ENCODE measurements around the gene FOSL1.

The FOSL1 gene

GRCh38 chr11:65899356-65900124 lies 648 bp downstream of the FOSL1 start:
- no CpG with 5 or more reads among the region's 78 CpGs for WGBS (ENCODE audit: extremely low coverage, insufficient coverage, insufficient read length)
- Histone ChIP-seq H3K27me3 (ENCODE audit: insufficient read depth, low read length) (peaks cover 13% of the 10 kb centered on the region), H3K9ac (ENCODE audit: low read length) (peak overlapping the region; percentile 1), H3K4me2 (ENCODE audit: low read length) (peak overlapping the region; percentile 85), H3K27ac (ENCODE audit: low read depth, low read length) (peak overlapping the region; percentile 32), H3K9me3 (ENCODE audit: insufficient read depth, low read depth, low read length) (no peaks in the 10 kb centered on the region), H2BK5ac (ENCODE audit: low read depth, low read length, poor library complexity) (peak overlapping the region; percentile 8), H3K18ac (ENCODE audit: low read length) (peak overlapping the region; percentile 81), H2BK120ac (ENCODE audit: insufficient read depth, low read length, poor library complexity) (peak overlapping the region; percentile 85), H2AK5ac (ENCODE audit: low read length) (peak overlapping the region; percentile 27), H3K23ac (ENCODE audit: low read length) (no peak overlapping the region), H3K4me1 (ENCODE audit: control insufficient read depth in 1 of 2, insufficient read depth in 2 of 2, low read length in 2 of 2) (peaks cover 33 to 38% of the 10 kb centered on the region in 2 experiments), H3K14ac (ENCODE audit: low read length) (peak overlapping the region; percentile 56), H4K12ac (ENCODE audit: low read depth, low read length) (peak overlapping the region; percentile 49), H3K4ac (ENCODE audit: low read depth, low read length) (peak overlapping the region; percentile 26), H4K8ac (ENCODE audit: low read depth, low read length) (peak overlapping the region; percentile 89), H2AFZ (ENCODE audit: insufficient read depth, low read length, poor library complexity) (peak overlapping the region; percentile 38), H3K36me3 (ENCODE audit: control insufficient read depth in 1 of 2, insufficient read depth in 2 of 2, low read length in 2 of 2) (peaks cover 0 to 5% of the 10 kb centered on the region in 2 experiments), H4K91ac (ENCODE audit: low read depth, low read length) (peak overlapping the region; percentile 90), H2BK12ac (ENCODE audit: low read length) (peak overlapping the region; percentile 21), H3K4me3 (ENCODE audit: low read depth, low read length) (peak overlapping the region; percentile 61), H3K79me2 (ENCODE audit: control insufficient read depth, insufficient read depth, low read length, poor library complexity) (peaks cover 8% of the 10 kb centered on the region), H3K79me1 (ENCODE audit: low read length) (peaks cover 20% of the 10 kb centered on the region)
- peak; percentile 46 to 61 for DNase-seq

DNA sequence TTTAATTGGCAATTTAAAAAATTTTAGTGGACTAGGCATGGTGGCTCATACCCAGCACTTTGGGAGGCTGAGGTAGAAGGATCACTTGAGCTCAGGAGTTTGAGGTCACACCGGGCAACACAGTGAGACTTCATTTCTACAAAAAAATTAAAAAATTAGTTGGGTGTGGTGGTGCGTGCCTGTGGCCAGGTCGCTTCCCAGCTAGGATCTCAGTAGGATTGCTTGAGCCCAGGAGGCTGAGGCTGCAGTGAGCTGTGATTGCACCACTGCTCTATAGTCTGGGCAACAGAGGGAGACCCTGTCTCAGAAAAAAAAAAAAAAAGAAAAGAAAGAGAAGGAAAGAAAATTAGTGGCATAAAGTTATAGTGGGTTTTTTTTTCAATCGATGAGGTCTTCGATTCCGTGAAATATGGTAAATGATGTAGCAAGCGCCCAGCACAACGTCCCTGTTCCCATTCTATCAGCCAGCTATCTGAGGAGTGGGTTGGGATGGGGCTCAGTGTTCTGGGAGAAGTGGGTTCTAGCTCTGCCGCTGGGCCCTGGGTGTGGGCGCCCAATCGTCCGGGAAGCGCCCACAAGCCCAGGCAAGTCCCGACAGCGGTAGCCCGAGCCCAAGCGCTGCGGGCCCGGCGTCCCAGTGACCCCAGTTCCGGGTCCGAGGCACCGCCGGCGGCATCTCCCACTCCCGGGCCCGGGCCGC lies 1.4 kb downstream of the FOSL1 start:
- no peaks in the 10 kb centered on the region for H3K9me3 ChIP-seq (ENCODE audit: insufficient read depth, low read depth, low read length)
- peaks cover 8% of the 10 kb centered on the region for H3K79me2 ChIP-seq (ENCODE audit: control insufficient read depth, insufficient read depth, low read length, poor library complexity)
- peak overlapping the region; percentile 89 for H4K8ac ChIP-seq (ENCODE audit: low read depth, low read length)
- peak overlapping the region; percentile 8 for H2BK5ac ChIP-seq (ENCODE audit: low read depth, low read length, poor library complexity)
- peak overlapping the region; percentile 56 for H3K14ac ChIP-seq (ENCODE audit: low read length)
- no peak overlapping the region for H2AK5ac ChIP-seq (ENCODE audit: low read length)
- peak overlapping the region; percentile 85 for H3K4me2 ChIP-seq (ENCODE audit: low read length)
- peak overlapping the region; percentile 32 for H3K27ac ChIP-seq (ENCODE audit: low read depth, low read length)
- no peak for DNase-seq
- no peak overlapping the region for H3K23ac ChIP-seq (ENCODE audit: low read length)
- H3K4ac ChIP-seq (ENCODE audit: low read depth, low read length) = peak overlapping the region; percentile 80
- H3K27me3 ChIP-seq (ENCODE audit: insufficient read depth, low read length) = peaks cover 13% of the 10 kb centered on the region
- peak overlapping the region; percentile 61 for H3K4me3 ChIP-seq (ENCODE audit: low read depth, low read length)
- peak overlapping the region; percentile 49 for H4K12ac ChIP-seq (ENCODE audit: low read depth, low read length)
- peaks cover 0 to 5% of the 10 kb centered on the region in 2 experiments for H3K36me3 ChIP-seq (ENCODE audit: control insufficient read depth in 1 of 2, insufficient read depth in 2 of 2, low read length in 2 of 2)
- peak overlapping the region; percentile 42 for H2BK12ac ChIP-seq (ENCODE audit: low read length)
- peak overlapping the region; percentile 90 for H4K91ac ChIP-seq (ENCODE audit: low read depth, low read length)
- peaks cover 33 to 38% of the 10 kb centered on the region in 2 experiments for H3K4me1 ChIP-seq (ENCODE audit: control insufficient read depth in 1 of 2, insufficient read depth in 2 of 2, low read length in 2 of 2)
- no peak overlapping the region for H3K9ac ChIP-seq (ENCODE audit: low read length)
- peaks cover 20% of the 10 kb centered on the region for H3K79me1 ChIP-seq (ENCODE audit: low read length)
- H3K18ac ChIP-seq (ENCODE audit: low read length) = peak overlapping the region; percentile 81
- peak overlapping the region; percentile 38 for H2AFZ ChIP-seq (ENCODE audit: insufficient read depth, low read length, poor library complexity)
- no CpG with 5 or more reads among the region's 28 CpGs for WGBS (ENCODE audit: extremely low coverage, insufficient coverage, insufficient read length)
- H2BK120ac ChIP-seq (ENCODE audit: insufficient read depth, low read length, poor library complexity) = peak overlapping the region; percentile 85

- H2BK12ac ChIP-seq (ENCODE audit: low read length) = no peak overlapping the region
- H3K27me3 ChIP-seq (ENCODE audit: insufficient read depth, low read length) = peaks cover 13% of the 10 kb centered on the region
- no peak overlapping the region for H3K4me2 ChIP-seq (ENCODE audit: low read length)
- H4K91ac ChIP-seq (ENCODE audit: low read depth, low read length) = no peak overlapping the region
- no CpG with 5 or more reads among the region's 4 CpGs for WGBS (ENCODE audit: extremely low coverage, insufficient coverage, insufficient read length)
- H3K27ac ChIP-seq (ENCODE audit: low read depth, low read length) = no peak overlapping the region
- no peaks in the 10 kb centered on the region for H3K9me3 ChIP-seq (ENCODE audit: insufficient read depth, low read depth, low read length)
- peaks cover 20 to 23% of the 10 kb centered on the region in 2 experiments for H3K4me1 ChIP-seq (ENCODE audit: control insufficient read depth in 1 of 2, insufficient read depth in 2 of 2, low read length in 2 of 2)
- H2AFZ ChIP-seq (ENCODE audit: insufficient read depth, low read length, poor library complexity) = no peak overlapping the region
- H2BK120ac ChIP-seq (ENCODE audit: insufficient read depth, low read length, poor library complexity) = no peak overlapping the region
- no peak overlapping the region for H3K23ac ChIP-seq (ENCODE audit: low read length)
- no peak overlapping the region for H2AK5ac ChIP-seq (ENCODE audit: low read length)
- no peak overlapping the region for H3K4ac ChIP-seq (ENCODE audit: low read depth, low read length)
- H3K9ac ChIP-seq (ENCODE audit: low read length) = no peak overlapping the region
- H3K14ac ChIP-seq (ENCODE audit: low read length) = no peak overlapping the region
- H3K36me3 ChIP-seq (ENCODE audit: control insufficient read depth in 1 of 2, insufficient read depth in 2 of 2, low read length in 2 of 2) = peaks cover 0 to 10% of the 10 kb centered on the region in 2 experiments
- H3K79me2 ChIP-seq (ENCODE audit: control insufficient read depth, insufficient read depth, low read length, poor library complexity) = peaks cover 8% of the 10 kb centered on the region
- no peak overlapping the region for H3K4me3 ChIP-seq (ENCODE audit: low read depth, low read length)
- peaks cover 14% of the 10 kb centered on the region for H3K79me1 ChIP-seq (ENCODE audit: low read length)
- no peak overlapping the region for H3K18ac ChIP-seq (ENCODE audit: low read length)
- no peak overlapping the region for H4K8ac ChIP-seq (ENCODE audit: low read depth, low read length)
- no peak for DNase-seq
- H2BK5ac ChIP-seq (ENCODE audit: low read depth, low read length, poor library complexity) = no peak overlapping the region
- no peak overlapping the region for H4K12ac ChIP-seq (ENCODE audit: low read depth, low read length)
Measured at GRCh38 chr11:65897020-65897471, 3.1 kb downstream of the FOSL1 start.

DNA sequence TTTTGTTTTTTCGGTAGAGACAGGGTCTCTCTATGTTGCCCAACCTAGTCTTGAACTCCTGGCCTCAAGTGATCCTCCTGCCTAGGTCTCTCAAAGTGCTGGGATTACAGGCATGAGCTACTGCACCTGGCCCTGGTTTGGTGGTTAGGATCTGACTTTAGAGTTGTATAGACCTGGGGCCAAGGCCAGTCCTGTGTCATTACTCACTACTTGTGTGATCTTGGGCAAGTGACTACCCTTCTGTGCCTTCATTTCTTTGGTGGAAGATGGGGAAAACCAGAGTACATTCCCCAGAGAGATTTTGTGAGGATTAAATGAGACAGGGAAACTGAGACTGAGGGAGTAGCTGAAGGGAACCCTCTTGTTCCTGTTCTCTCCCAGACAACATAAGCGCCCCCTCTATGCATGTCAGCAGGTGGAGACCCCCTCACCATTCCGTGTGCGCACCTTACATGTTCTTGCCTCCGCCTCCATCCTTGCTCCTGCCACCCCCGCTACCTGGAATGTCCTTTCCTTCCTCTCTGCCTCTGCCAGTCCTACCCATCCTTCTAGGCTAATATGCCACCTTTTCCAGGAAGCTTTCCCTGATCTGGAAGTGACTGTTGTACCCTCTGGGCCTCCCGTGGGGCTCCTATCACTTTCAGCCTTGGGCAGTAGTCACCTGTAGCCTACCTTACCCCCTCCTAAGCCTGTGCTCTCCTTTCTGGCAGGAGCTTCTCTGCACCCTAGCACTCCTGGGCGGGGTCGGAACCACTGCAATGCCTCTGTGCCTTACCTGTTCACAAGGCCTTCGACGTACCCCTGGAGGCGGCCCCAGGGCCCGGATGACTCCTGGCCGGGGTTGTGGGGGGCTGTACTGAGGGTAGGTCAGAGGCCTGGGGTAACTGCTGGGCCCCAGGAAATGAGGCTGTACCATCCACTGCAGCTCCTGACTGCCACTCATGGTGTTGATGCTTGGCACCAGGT lies 3.9 kb downstream of the FOSL1 start:
- H3K4me2 ChIP-seq (ENCODE audit: low read length) = no peak overlapping the region
- peaks cover 15% of the 10 kb centered on the region for H3K79me1 ChIP-seq (ENCODE audit: low read length)
- H2BK5ac ChIP-seq (ENCODE audit: low read depth, low read length, poor library complexity) = no peak overlapping the region
- peaks cover 9% of the 10 kb centered on the region for H3K79me2 ChIP-seq (ENCODE audit: control insufficient read depth, insufficient read depth, low read length, poor library complexity)
- no peak overlapping the region for H2BK120ac ChIP-seq (ENCODE audit: insufficient read depth, low read length, poor library complexity)
- H3K4ac ChIP-seq (ENCODE audit: low read depth, low read length) = no peak overlapping the region
- no CpG with 5 or more reads among the region's 14 CpGs for WGBS (ENCODE audit: extremely low coverage, insufficient coverage, insufficient read length)
- H2BK12ac ChIP-seq (ENCODE audit: low read length) = no peak overlapping the region
- H3K14ac ChIP-seq (ENCODE audit: low read length) = no peak overlapping the region
- peaks cover 13% of the 10 kb centered on the region for H3K27me3 ChIP-seq (ENCODE audit: insufficient read depth, low read length)
- H3K9ac ChIP-seq (ENCODE audit: low read length) = no peak overlapping the region
- no peak overlapping the region for H3K4me3 ChIP-seq (ENCODE audit: low read depth, low read length)
- no peaks in the 10 kb centered on the region for H3K9me3 ChIP-seq (ENCODE audit: insufficient read depth, low read depth, low read length)
- H3K23ac ChIP-seq (ENCODE audit: low read length) = no peak overlapping the region
- H2AK5ac ChIP-seq (ENCODE audit: low read length) = no peak overlapping the region
- H4K91ac ChIP-seq (ENCODE audit: low read depth, low read length) = no peak overlapping the region
- peaks cover 13 to 24% of the 10 kb centered on the region in 2 experiments for H3K4me1 ChIP-seq (ENCODE audit: control insufficient read depth in 1 of 2, insufficient read depth in 2 of 2, low read length in 2 of 2)
- H3K18ac ChIP-seq (ENCODE audit: low read length) = no peak overlapping the region
- no peak overlapping the region for H3K27ac ChIP-seq (ENCODE audit: low read depth, low read length)
- DNase-seq = no peak
- no peak overlapping the region for H4K12ac ChIP-seq (ENCODE audit: low read depth, low read length)
- H3K36me3 ChIP-seq (ENCODE audit: control insufficient read depth in 1 of 2, insufficient read depth in 2 of 2, low read length in 2 of 2) = peaks cover 0 to 10% of the 10 kb centered on the region in 2 experiments
- no peak overlapping the region for H4K8ac ChIP-seq (ENCODE audit: low read depth, low read length)
- no peak overlapping the region for H2AFZ ChIP-seq (ENCODE audit: insufficient read depth, low read length, poor library complexity)

Data from trophoblast cell (in vitro differentiated cells and primary cell).